CD14-positive monocyte (primary cell): Measurements from ENCODE around the gene PRSS50. TPM values are rescaled to one million over a fixed set of nuclear protein-coding genes. Genes with fewer than 3 reads are reported as not detected.

Experiments
- DNase-seq, 3 donors: peaks; one replicate each; pipeline ENCODE4 v3.0.0-alpha.2; 2011 to 2022
- H2AFZ ChIP-seq: 2 replicates; pipeline ENCODE4 v1.6.0; 2012; ENCODE audit warnings: mild to moderate bottlenecking, low read depth, low read length, inconsistent platforms; ENCODE audit not compliant: insufficient read depth, poor library complexity, severe bottlenecking
- H3K27ac ChIP-seq, 2 donors: 1 replicate in 1 of 2; 2 replicates in 1 of 2; pipeline ENCODE4 v1.5.1; 2012 to 2013; ENCODE audit warnings: low read length in 2 of 2, control low read depth in 1 of 2, inconsistent platforms in 1 of 2, low read depth in 1 of 2, mild to moderate bottlenecking in 1 of 2
- H3K27me3 ChIP-seq, 2 donors: one replicate each; pipeline versions ENCODE4 v1.6.0 to v1.6.1; 2011 to 2013; ENCODE audit warnings: low read length in 2 of 2; ENCODE audit not compliant: control insufficient read depth in 2 of 2, insufficient read depth in 2 of 2
- H3K36me3 ChIP-seq, 2 donors: replicated peaks in 1 of 2; 1 replicate in 1 of 2; 2 replicates in 1 of 2; pipeline versions ENCODE4 v1.5.1 to v1.6.1; 2012 to 2013; ENCODE audit warnings: low read length in 2 of 2, control low read depth in 1 of 2, inconsistent platforms in 1 of 2, mild to moderate bottlenecking in 1 of 2; ENCODE audit not compliant: insufficient read depth in 2 of 2, control insufficient read depth in 1 of 2
- H3K4me1 ChIP-seq, 2 donors: 1 replicate in 1 of 2; 2 replicates in 1 of 2; pipeline versions ENCODE4 v1.5.1 to v1.6.1; 2012 to 2013; ENCODE audit warnings: low read length in 2 of 2, control low read depth in 1 of 2, inconsistent platforms in 1 of 2, mild to moderate bottlenecking in 1 of 2, moderate library complexity in 1 of 2; ENCODE audit not compliant: insufficient read depth in 2 of 2, control insufficient read depth in 1 of 2
- H3K4me2 ChIP-seq: replicated peaks from 2 replicates; pipeline ENCODE3; 2012; ENCODE audit warnings: low read length, moderate library complexity, mild to moderate bottlenecking; ENCODE audit not compliant: poor library complexity, severe bottlenecking; ENCODE audit errors: extremely low read depth
- H3K4me3 ChIP-seq, 3 experiments: fragments of 200-600 bp in 1 of 3; sonication (generic) in 1 of 3; replicated peaks in 1 of 3; 1 replicate in 2 of 3; 2 replicates in 1 of 3; pipeline ENCODE4 v1.5.1; 2011 to 2013; ENCODE audit warnings: low read length in 3 of 3, mild to moderate bottlenecking in 3 of 3, control low read depth in 2 of 3, low read depth in 2 of 3, inconsistent platforms in 1 of 3, moderate library complexity in 1 of 3
- H3K79me2 ChIP-seq: 2 replicates; pipeline ENCODE4 v1.6.0; 2012; ENCODE audit warnings: mild to moderate bottlenecking, control low read depth, inconsistent platforms, low read length, moderate library complexity; ENCODE audit not compliant: insufficient read depth
- H3K9ac ChIP-seq: 2 replicates; pipeline ENCODE4 v1.6.0; 2017; ENCODE audit warnings: low read length, mild to moderate bottlenecking; ENCODE audit not compliant: insufficient read depth, poor library complexity, severe bottlenecking
- H3K9me3 ChIP-seq, 2 donors: replicated peaks in 1 of 2; 1 replicate in 1 of 2; 2 replicates in 1 of 2; pipeline versions ENCODE4 v1.5.1 to v1.6.1; 2012 to 2013; ENCODE audit warnings: low read length in 2 of 2, control low read depth in 1 of 2; ENCODE audit not compliant: control insufficient read depth in 1 of 2, insufficient read depth in 1 of 2
- H4K20me1 ChIP-seq: 2 replicates; pipeline ENCODE4 v1.6.0; 2012; ENCODE audit warnings: mild to moderate bottlenecking, low read length, control low read depth, moderate library complexity; ENCODE audit not compliant: insufficient read depth
- H3K27ac Mint-ChIP-seq, 7 donors: one replicate each; pipeline ENCODE4 v1.8.0; 2020; ENCODE audit warnings: mild to moderate bottlenecking in 7 of 7, mixed read lengths in 7 of 7, moderate library complexity in 6 of 7, inconsistent platforms in 2 of 7
- H3K27me3 Mint-ChIP-seq, 3 donors: one replicate each; pipeline ENCODE4 v1.8.0; 2021 to 2022; ENCODE audit warnings: low read depth in 3 of 3, mild to moderate bottlenecking in 3 of 3, mixed read lengths in 3 of 3, moderate library complexity in 3 of 3, inconsistent platforms in 1 of 3
- H3K36me3 Mint-ChIP-seq, 2 donors: one replicate each; pipeline ENCODE4 v1.8.0; 2020; ENCODE audit warnings: mixed read lengths in 2 of 2, inconsistent platforms in 1 of 2, mild to moderate bottlenecking in 1 of 2
- H3K4me1 Mint-ChIP-seq: one replicate; pipeline ENCODE4 v1.8.0; 2020; ENCODE audit warnings: mild to moderate bottlenecking, mixed read lengths
- H3K4me3 Mint-ChIP-seq, 2 donors: one replicate each; pipeline ENCODE4 v1.8.0; 2020; ENCODE audit warnings: mild to moderate bottlenecking in 2 of 2, mixed read lengths in 2 of 2, moderate library complexity in 1 of 2
- H3K9me3 Mint-ChIP-seq, 7 donors: one replicate each; pipeline ENCODE4 v1.8.0; 2020 to 2022; ENCODE audit warnings: mixed read lengths in 7 of 7, mild to moderate bottlenecking in 6 of 7, moderate library complexity in 6 of 7, inconsistent platforms in 2 of 7
- WGBS: methylation state at CpG from one replicate; pipeline ENCODE4 v1.1.5; 2013; ENCODE audit warnings: missing lambda C conversion rate; ENCODE audit not compliant: insufficient coverage; 5-methylcytosine and 5-hydroxymethylcytosine counted together
- intact Hi-C, 2 donors: fragments of 100-400 bp; cut with micrococcal nuclease; formaldehyde crosslinking; loops; one replicate each; pipeline versions ENCODE4 v1.15.0 to v1.15.1; 2023
- polyA plus RNA-seq, 3 donors: library from polyadenylated mRNA; depleted of rRNA in 1 of 3; unstranded in 2 of 3; stranded (reverse) in 1 of 3; fragments of 300-500 nt in 2 of 3; fragments of >200 nt in 1 of 3; fragmentation: Illumina TruSeq in 2 of 3; gene quantifications; 1 replicate in 2 of 3; 2 replicates in 1 of 3; pipeline ENCODE4 v1.2.3, GENCODE V29; 2012 to 2021
- TF ChIP-seq, protein P1 (sequence below): fragments of 200-600 bp; IDR thresholded peaks from one replicate; pipeline ENCODE4 v1.8.0; 2022; ENCODE audit warnings: antibody characterized with exemption, mild to moderate bottlenecking

The PRSS50 gene
- polyA plus RNA-seq, 3 donors = not detected

- intact Hi-C loops = loop anchor here in 1 of 2 donors (10.0 kb wide), 2 partner anchors 275 to 625 kb away; partner anchors contain the start of genes CCDC12 and NBEAL2
- peaks cover 0 to 6% of the 10 kb centered on the region in 2 donors for H3K36me3 Mint-ChIP-seq
- peak; percentile 86 to 91 (median 88) for DNase-seq
Measured at GRCh38 chr3:46699676-46700523, 17.8 kb downstream of the PRSS50 start.

More at GRCh38 chr3:46699676-46700523, 17.8 kb downstream of the PRSS50 start:
- H2AFZ ChIP-seq = no peak overlapping the region
- no peaks in the 10 kb centered on the region for H3K79me2 ChIP-seq
- peaks cover 8 to 27% of the 10 kb centered on the region in 2 donors for H3K27me3 ChIP-seq
- TF ChIP-seq, protein P1, sequence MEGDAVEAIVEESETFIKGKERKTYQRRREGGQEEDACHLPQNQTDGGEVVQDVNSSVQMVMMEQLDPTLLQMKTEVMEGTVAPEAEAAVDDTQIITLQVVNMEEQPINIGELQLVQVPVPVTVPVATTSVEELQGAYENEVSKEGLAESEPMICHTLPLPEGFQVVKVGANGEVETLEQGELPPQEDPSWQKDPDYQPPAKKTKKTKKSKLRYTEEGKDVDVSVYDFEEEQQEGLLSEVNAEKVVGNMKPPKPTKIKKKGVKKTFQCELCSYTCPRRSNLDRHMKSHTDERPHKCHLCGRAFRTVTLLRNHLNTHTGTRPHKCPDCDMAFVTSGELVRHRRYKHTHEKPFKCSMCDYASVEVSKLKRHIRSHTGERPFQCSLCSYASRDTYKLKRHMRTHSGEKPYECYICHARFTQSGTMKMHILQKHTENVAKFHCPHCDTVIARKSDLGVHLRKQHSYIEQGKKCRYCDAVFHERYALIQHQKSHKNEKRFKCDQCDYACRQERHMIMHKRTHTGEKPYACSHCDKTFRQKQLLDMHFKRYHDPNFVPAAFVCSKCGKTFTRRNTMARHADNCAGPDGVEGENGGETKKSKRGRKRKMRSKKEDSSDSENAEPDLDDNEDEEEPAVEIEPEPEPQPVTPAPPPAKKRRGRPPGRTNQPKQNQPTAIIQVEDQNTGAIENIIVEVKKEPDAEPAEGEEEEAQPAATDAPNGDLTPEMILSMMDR = no peak
- peaks cover 14% of the 10 kb centered on the region for H4K20me1 ChIP-seq
- peaks cover 27 to 38% (median 36%) of the 10 kb centered on the region in 3 donors for H3K27me3 Mint-ChIP-seq
- no peaks in the 10 kb centered on the region for H3K9me3 ChIP-seq
- H3K4me1 Mint-ChIP-seq = peaks cover 48% of the 10 kb centered on the region
- no peaks in the 10 kb centered on the region for H3K36me3 ChIP-seq
- no peak overlapping the region for H3K9ac ChIP-seq
- no peak overlapping the region for H3K27ac ChIP-seq
- peak overlapping the region in 1 of 3 experiments; percentile 52 for H3K4me3 ChIP-seq
- peaks cover 44 to 52% of the 10 kb centered on the region in 2 donors for H3K4me1 ChIP-seq
- peak overlapping the region; percentile 4 to 76 for H3K4me3 Mint-ChIP-seq
- peak overlapping the region in 6 of 7 donors; percentile 13 to 85 (median 52) for H3K27ac Mint-ChIP-seq
- peaks cover 0 to 4% (median 0%) of the 10 kb centered on the region in 7 donors for H3K9me3 Mint-ChIP-seq
- H3K4me2 ChIP-seq = peak overlapping the region; percentile 50
- WGBS = 73% methylated on average over 7 of the region's 8 CpGs
